ENCODE data around the gene GLRA3.

DNA sequence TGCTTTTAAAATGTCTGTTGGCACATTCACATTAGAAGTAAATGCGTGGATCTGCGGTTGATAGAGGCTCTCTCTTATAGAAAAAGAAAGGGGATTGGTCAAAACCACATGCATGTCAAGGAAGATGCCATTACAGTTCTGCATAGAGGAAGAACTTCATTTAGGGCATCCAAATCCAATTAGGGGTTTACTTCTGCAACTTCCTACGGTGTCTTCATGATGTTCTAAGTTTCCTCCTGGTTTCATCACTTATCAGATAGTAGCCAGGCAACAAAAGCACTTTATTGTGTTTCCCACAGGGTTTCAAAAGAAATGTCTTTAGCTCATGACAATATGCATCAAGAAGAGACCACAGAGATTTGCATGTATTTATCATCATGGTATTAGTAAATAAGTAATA lies 170.8 kb downstream of the GLRA3 start:
- TF ChIP-seq CTCF (conservative IDR thresholded peaks at IDR 0.05; ENCODE audit: low read depth in 2 of 2) (no peak), CREB1 (CRISPR knock-in tag; IDR thresholded peaks at IDR 0.05; ENCODE audit: low read depth) (no peak), STAT1 (IDR thresholded peaks at IDR 0.05; ENCODE audit: unreplicated experiment) (no peak), EZH2 (IDR thresholded peaks at IDR 0.05; ENCODE audit: low read depth, unreplicated experiment) (no peak), NANOG (IDR thresholded peaks at IDR 0.05; ENCODE audit: borderline replicate concordance) (no peak), EZH2phosphoT487 (IDR thresholded peaks at IDR 0.05; ENCODE audit: unreplicated experiment) (no peak), POLR2AphosphoS5 (IDR thresholded peaks at IDR 0.05; ENCODE audit: low read depth) (no peak), REST (IDR thresholded peaks at IDR 0.05; ENCODE audit: unreplicated experiment) (no peak), JUNB (IDR thresholded peaks at IDR 0.05; ENCODE audit: unreplicated experiment) (no peak), ZNF114 (CRISPR knock-in tag; IDR thresholded peaks at IDR 0.05) (no peak)
- TF ChIP-seq, protein P1, sequence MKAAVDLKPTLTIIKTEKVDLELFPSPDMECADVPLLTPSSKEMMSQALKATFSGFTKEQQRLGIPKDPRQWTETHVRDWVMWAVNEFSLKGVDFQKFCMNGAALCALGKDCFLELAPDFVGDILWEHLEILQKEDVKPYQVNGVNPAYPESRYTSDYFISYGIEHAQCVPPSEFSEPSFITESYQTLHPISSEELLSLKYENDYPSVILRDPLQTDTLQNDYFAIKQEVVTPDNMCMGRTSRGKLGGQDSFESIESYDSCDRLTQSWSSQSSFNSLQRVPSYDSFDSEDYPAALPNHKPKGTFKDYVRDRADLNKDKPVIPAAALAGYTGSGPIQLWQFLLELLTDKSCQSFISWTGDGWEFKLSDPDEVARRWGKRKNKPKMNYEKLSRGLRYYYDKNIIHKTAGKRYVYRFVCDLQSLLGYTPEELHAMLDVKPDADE (IDR thresholded peaks at IDR 0.05), result no peak
- TF ChIP-seq, protein P2, sequence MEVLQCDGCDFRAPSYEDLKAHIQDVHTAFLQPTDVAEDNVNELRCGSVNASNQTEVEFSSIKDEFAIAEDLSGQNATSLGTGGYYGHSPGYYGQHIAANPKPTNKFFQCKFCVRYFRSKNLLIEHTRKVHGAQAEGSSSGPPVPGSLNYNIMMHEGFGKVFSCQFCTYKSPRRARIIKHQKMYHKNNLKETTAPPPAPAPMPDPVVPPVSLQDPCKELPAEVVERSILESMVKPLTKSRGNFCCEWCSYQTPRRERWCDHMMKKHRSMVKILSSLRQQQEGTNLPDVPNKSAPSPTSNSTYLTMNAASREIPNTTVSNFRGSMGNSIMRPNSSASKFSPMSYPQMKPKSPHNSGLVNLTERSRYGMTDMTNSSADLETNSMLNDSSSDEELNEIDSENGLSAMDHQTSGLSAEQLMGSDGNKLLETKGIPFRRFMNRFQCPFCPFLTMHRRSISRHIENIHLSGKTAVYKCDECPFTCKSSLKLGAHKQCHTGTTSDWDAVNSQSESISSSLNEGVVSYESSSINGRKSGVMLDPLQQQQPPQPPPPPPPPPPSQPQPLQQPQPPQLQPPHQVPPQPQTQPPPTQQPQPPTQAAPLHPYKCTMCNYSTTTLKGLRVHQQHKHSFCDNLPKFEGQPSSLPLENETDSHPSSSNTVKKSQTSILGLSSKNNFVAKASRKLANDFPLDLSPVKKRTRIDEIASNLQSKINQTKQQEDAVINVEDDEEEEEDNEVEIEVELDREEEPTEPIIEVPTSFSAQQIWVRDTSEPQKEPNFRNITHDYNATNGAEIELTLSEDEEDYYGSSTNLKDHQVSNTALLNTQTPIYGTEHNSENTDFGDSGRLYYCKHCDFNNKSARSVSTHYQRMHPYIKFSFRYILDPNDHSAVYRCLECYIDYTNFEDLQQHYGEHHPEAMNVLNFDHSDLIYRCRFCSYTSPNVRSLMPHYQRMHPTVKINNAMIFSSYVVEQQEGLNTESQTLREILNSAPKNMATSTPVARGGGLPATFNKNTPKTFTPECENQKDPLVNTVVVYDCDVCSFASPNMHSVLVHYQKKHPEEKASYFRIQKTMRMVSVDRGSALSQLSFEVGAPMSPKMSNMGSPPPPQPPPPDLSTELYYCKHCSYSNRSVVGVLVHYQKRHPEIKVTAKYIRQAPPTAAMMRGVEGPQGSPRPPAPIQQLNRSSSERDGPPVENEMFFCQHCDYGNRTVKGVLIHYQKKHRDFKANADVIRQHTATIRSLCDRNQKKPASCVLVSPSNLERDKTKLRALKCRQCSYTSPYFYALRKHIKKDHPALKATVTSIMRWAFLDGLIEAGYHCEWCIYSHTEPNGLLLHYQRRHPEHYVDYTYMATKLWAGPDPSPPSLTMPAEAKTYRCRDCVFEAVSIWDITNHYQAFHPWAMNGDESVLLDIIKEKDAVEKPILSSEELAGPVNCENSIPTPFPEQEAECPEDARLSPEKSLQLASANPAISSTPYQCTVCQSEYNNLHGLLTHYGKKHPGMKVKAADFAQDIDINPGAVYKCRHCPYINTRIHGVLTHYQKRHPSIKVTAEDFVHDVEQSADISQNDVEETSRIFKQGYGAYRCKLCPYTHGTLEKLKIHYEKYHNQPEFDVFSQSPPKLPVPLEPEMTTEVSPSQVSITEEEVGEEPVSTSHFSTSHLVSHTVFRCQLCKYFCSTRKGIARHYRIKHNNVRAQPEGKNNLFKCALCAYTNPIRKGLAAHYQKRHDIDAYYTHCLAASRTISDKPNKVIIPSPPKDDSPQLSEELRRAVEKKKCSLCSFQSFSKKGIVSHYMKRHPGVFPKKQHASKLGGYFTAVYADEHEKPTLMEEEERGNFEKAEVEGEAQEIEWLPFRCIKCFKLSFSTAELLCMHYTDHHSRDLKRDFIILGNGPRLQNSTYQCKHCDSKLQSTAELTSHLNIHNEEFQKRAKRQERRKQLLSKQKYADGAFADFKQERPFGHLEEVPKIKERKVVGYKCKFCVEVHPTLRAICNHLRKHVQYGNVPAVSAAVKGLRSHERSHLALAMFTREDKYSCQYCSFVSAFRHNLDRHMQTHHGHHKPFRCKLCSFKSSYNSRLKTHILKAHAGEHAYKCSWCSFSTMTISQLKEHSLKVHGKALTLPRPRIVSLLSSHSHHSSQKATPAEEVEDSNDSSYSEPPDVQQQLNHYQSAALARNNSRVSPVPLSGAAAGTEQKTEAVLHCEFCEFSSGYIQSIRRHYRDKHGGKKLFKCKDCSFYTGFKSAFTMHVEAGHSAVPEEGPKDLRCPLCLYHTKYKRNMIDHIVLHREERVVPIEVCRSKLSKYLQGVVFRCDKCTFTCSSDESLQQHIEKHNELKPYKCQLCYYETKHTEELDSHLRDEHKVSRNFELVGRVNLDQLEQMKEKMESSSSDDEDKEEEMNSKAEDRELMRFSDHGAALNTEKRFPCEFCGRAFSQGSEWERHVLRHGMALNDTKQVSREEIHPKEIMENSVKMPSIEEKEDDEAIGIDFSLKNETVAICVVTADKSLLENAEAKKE (CRISPR knock-in tag; IDR thresholded peaks at IDR 0.05), result no peak

All from GM23338 (cell line).